Measurements from ENCODE around the gene SLC22A23. TPM values are rescaled to one million over a fixed set of nuclear protein-coding genes. Genes with fewer than 3 reads are reported as not detected.

The SLC22A23 gene
- total and polyA plus RNA-seq, 2 of the 4 experiments (the other 2 are of a cell fraction): 0.72 to 1.6 TPM

DNA sequence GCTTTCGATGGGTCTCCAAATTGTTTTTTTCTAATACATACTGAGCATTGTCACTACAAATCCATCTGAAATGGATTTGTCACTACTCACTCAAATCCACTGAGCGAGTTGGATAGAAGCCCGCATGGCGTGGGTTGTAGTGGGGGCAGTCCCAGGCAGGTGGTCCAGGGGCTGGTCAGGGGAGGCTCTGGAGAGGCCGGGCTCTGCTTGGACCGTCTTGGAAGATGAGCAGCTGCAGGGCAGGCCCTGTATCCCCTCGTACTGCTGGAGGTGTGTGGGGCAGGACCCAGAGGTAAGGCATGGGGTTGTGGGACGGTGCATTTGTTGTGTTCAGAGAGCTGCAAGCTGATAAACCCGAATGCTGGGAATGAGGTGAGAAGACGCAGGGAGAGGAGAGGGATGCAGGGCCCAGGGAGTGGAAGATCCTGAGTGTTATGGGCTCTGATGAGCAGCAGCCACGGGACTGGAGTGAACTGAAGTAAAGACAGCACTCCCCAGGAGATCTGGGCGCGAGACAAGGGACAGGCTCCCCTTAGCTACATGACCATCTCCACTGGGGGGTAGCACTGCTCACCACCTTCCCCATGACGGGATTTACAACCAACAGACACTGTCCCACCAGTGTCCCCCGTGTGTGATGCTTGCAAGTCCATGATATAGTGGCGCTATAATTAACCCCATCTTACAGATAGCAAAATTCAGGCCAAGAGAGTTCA is 152.2 kb downstream of the SLC22A23 start:
- H4K8ac ChIP-seq (ENCODE audit: low read depth in 2 of 2, low read length in 2 of 2): no peak overlapping the region
- in situ Hi-C loops (cut with MboI; ENCODE audit: low sequenced_read_pairs): no loop called here
- H3K79me1 ChIP-seq (ENCODE audit: low read depth in 1 of 2, low read length in 2 of 2): no peaks in the 10 kb centered on the region
- H3K4me3 ChIP-seq (ENCODE audit: insufficient read depth, low read depth, low read length): no peak overlapping the region
- no peak overlapping the region for H2BK5ac ChIP-seq (ENCODE audit: low read depth, low read length, poor library complexity, severe bottlenecking)
- no peak overlapping the region for H3K9ac ChIP-seq (ENCODE audit: low read depth, low read length)
- ChIA-PET POLR2A (ENCODE audit: unreplicated experiment) (no interaction called here), CTCF (no interaction called here)
- dilution Hi-C loops (cut with HindIII; ENCODE audit: low sequenced_read_pairs, unreplicated experiment): no loop called here
- no peak overlapping the region for H3K27ac ChIP-seq (ENCODE audit: insufficient read depth, low read length)
- H3K36me3 ChIP-seq (ENCODE audit: control insufficient read depth, insufficient read depth, low read length): no peaks in the 10 kb centered on the region
- no peak for TF ChIP-seq CEBPB (IDR thresholded peaks at IDR 0.05; ENCODE audit: low read depth, low read length)
- no peak for TF ChIP-seq FOS (IDR thresholded peaks at IDR 0.05; ENCODE audit: low read depth, low read length)
- TF ChIP-seq SMC3 (IDR thresholded peaks at IDR 0.05; ENCODE audit: low read depth, low read length): no peak
- TF ChIP-seq MAZ (IDR thresholded peaks at IDR 0.05; ENCODE audit: borderline replicate concordance, low read depth, low read length): no peak
- TF ChIP-seq, protein P1, sequence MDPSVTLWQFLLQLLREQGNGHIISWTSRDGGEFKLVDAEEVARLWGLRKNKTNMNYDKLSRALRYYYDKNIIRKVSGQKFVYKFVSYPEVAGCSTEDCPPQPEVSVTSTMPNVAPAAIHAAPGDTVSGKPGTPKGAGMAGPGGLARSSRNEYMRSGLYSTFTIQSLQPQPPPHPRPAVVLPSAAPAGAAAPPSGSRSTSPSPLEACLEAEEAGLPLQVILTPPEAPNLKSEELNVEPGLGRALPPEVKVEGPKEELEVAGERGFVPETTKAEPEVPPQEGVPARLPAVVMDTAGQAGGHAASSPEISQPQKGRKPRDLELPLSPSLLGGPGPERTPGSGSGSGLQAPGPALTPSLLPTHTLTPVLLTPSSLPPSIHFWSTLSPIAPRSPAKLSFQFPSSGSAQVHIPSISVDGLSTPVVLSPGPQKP (IDR thresholded peaks at IDR 0.05; ENCODE audit: borderline replicate concordance, low read depth, low read length): no peak
- no peak for TF ChIP-seq MXI1 (IDR thresholded peaks at IDR 0.05; ENCODE audit: borderline replicate concordance, low read depth, low read length)
- TF ChIP-seq, protein P2, sequence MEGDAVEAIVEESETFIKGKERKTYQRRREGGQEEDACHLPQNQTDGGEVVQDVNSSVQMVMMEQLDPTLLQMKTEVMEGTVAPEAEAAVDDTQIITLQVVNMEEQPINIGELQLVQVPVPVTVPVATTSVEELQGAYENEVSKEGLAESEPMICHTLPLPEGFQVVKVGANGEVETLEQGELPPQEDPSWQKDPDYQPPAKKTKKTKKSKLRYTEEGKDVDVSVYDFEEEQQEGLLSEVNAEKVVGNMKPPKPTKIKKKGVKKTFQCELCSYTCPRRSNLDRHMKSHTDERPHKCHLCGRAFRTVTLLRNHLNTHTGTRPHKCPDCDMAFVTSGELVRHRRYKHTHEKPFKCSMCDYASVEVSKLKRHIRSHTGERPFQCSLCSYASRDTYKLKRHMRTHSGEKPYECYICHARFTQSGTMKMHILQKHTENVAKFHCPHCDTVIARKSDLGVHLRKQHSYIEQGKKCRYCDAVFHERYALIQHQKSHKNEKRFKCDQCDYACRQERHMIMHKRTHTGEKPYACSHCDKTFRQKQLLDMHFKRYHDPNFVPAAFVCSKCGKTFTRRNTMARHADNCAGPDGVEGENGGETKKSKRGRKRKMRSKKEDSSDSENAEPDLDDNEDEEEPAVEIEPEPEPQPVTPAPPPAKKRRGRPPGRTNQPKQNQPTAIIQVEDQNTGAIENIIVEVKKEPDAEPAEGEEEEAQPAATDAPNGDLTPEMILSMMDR (conservative IDR thresholded peaks at IDR 0.05; ENCODE audit: low read depth, low read length): no peak
- TF ChIP-seq BHLHE40 (IDR thresholded peaks at IDR 0.05; ENCODE audit: low read depth, low read length): no peak
- TF ChIP-seq, protein P3, sequence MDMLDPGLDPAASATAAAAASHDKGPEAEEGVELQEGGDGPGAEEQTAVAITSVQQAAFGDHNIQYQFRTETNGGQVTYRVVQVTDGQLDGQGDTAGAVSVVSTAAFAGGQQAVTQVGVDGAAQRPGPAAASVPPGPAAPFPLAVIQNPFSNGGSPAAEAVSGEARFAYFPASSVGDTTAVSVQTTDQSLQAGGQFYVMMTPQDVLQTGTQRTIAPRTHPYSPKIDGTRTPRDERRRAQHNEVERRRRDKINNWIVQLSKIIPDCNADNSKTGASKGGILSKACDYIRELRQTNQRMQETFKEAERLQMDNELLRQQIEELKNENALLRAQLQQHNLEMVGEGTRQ (IDR thresholded peaks at IDR 0.05; ENCODE audit: low read depth, low read length): no peak
- no peak overlapping the region for H3K4me2 ChIP-seq (ENCODE audit: low read depth, low read length)
- ATAC-seq (ENCODE audit: low read depth) (no peak), DNase-seq (no peak)
- H2BK20ac ChIP-seq (ENCODE audit: low read depth, low read length): no peak overlapping the region
- no peak overlapping the region for H2BK15ac ChIP-seq (ENCODE audit: low read depth, low read length)
- BruUV-seq (replicated peaks): no TSS peak
- H3K56ac ChIP-seq (ENCODE audit: extremely low read depth, insufficient read depth, low read length): no peak overlapping the region
- no peak overlapping the region for H2AFZ ChIP-seq (replicated peaks; ENCODE audit: low read length, poor library complexity)
- H2BK120ac ChIP-seq (ENCODE audit: low read depth, low read length): no peak overlapping the region
- no peak overlapping the region for H2AK5ac ChIP-seq (ENCODE audit: low read depth, low read length)
- no peaks in the 10 kb centered on the region for H3K9me1 ChIP-seq (ENCODE audit: insufficient read depth, low read length)
- H3K27me3 ChIP-seq (ENCODE audit: control insufficient read depth, insufficient read depth, low read length): peaks cover 23% of the 10 kb centered on the region
- no peak overlapping the region for H2AK9ac ChIP-seq (replicated peaks; ENCODE audit: low read depth, low read length, poor library complexity)
- no peak overlapping the region for H3K14ac ChIP-seq (replicated peaks; ENCODE audit: low read depth, low read length)
- intact Hi-C loops (cut with micrococcal nuclease): no loop called here
- no peak overlapping the region for H3K18ac ChIP-seq (ENCODE audit: low read depth, low read length)
- no peak overlapping the region for H3K23ac ChIP-seq (ENCODE audit: low read depth, low read length)
- H3K4ac ChIP-seq (ENCODE audit: low read depth, low read length): no peak overlapping the region
- no peak overlapping the region for H4K91ac ChIP-seq (ENCODE audit: insufficient read depth, low read depth, low read length)
- H4K5ac ChIP-seq (ENCODE audit: low read depth, low read length): no peak overlapping the region
- no peaks in the 10 kb centered on the region for H4K20me1 ChIP-seq (ENCODE audit: insufficient read depth, low read length)
- 55% methylated on average over 4 of the region's 16 CpGs; no CpG with 5 or more reads in 1 of the 2 experiments for WGBS, 2 experiments (ENCODE audit: extremely low coverage in 2 of 2, insufficient read length in 1 of 2)
- H3K9me3 ChIP-seq (ENCODE audit: control insufficient read depth, insufficient read depth, low read length): peaks cover 12% of the 10 kb centered on the region
- no peaks in the 10 kb centered on the region for H3K4me1 ChIP-seq (ENCODE audit: control insufficient read depth, insufficient read depth, low read length)
